ENCODE results near the gene YEATS4.

GRCh38 chr12:69341328-69341727 is 18.2 kb upstream of the YEATS4 start:
- TF ChIP-seq CTCF (IDR thresholded peaks at IDR 0.05; ENCODE audit: poor library complexity) (no peak), EZH2phosphoT487 (IDR thresholded peaks at IDR 0.05; ENCODE audit: low read depth, severe bottlenecking, unreplicated experiment) (no peak), EZH2 (IDR thresholded peaks at IDR 0.05; ENCODE audit: borderline replicate concordance) (no peak)
